GM23338 (cell line): ENCODE results near the gene ADAMTS4.

Experiments
- CREB1 ChIP-seq: fragments of 250-450 bp; sonication (Bioruptor Pico); IDR thresholded peaks from 2 replicates; pipeline ENCODE4 v1.5.0; 2020; ENCODE audit warnings: low read depth, mild to moderate bottlenecking, moderate library complexity
- EZH2 ChIP-seq: fragments of 200-600 bp; sonication (generic); IDR thresholded peaks from one replicate; pipeline ENCODE4 v1.8.0; 2017; ENCODE audit warnings: antibody characterized with exemption, mild to moderate bottlenecking, low read depth; ENCODE audit not compliant: unreplicated experiment
- EZH2phosphoT487 ChIP-seq: fragments of 200-600 bp; sonication (generic); IDR thresholded peaks from one replicate; pipeline ENCODE4 v1.8.1; 2018; ENCODE audit warnings: antibody characterized with exemption; ENCODE audit not compliant: unreplicated experiment
- JUNB ChIP-seq: IDR thresholded peaks from one replicate; pipeline ENCODE4 v1.6.1; 2016; ENCODE audit warnings: antibody characterized with exemption; ENCODE audit not compliant: unreplicated experiment
- NANOG ChIP-seq: IDR thresholded peaks from 2 replicates; pipeline ENCODE4 v1.6.1; 2016; ENCODE audit warnings: antibody characterized with exemption, borderline replicate concordance
- POLR2AphosphoS5 ChIP-seq: IDR thresholded peaks from 2 replicates; pipeline ENCODE4 v1.6.1; 2016; ENCODE audit warnings: antibody characterized with exemption, low read depth
- STAT1 ChIP-seq: IDR thresholded peaks from one replicate; pipeline ENCODE4 v1.6.1; 2016; ENCODE audit warnings: antibody characterized with exemption; ENCODE audit not compliant: unreplicated experiment
- ZNF114 ChIP-seq: fragments of 250-450 bp; sonication (Bioruptor Pico); IDR thresholded peaks from 2 replicates; pipeline ENCODE4 v1.5.0; 2020; ENCODE audit warnings: mild to moderate bottlenecking, moderate library complexity
- ZNF331 ChIP-seq: fragments of 250-450 bp; sonication (Bioruptor Pico); IDR thresholded peaks from 2 replicates; pipeline ENCODE4 v1.5.0; 2020; ENCODE audit warnings: low read depth, mild to moderate bottlenecking, moderate library complexity
- TF ChIP-seq, protein P1 (sequence below): IDR thresholded peaks from one replicate; pipeline ENCODE4 v1.6.1; 2018; ENCODE audit warnings: antibody characterized with exemption; ENCODE audit not compliant: unreplicated experiment
- TF ChIP-seq, protein P2 (sequence below), 2 experiments: fragments of 200-600 bp in 1 of 2; sonication (generic) in 1 of 2; conservative IDR thresholded peaks; 2 replicates each; pipeline versions ENCODE4 v1.5.1 to v1.6.1; 2016 to 2017; ENCODE audit warnings: antibody characterized with exemption in 2 of 2, low read depth in 2 of 2, mild to moderate bottlenecking in 2 of 2, moderate library complexity in 1 of 2
- TF ChIP-seq, protein P3 (sequence below): fragments of 250-450 bp; sonication (Bioruptor Pico); IDR thresholded peaks from 2 replicates; pipeline ENCODE4 v1.5.0; 2020; ENCODE audit warnings: mild to moderate bottlenecking, moderate library complexity
- TF ChIP-seq, protein P4 (sequence below): IDR thresholded peaks from 2 replicates; pipeline ENCODE4 v1.6.1; 2016; ENCODE audit warnings: antibody characterized with exemption

DNA sequence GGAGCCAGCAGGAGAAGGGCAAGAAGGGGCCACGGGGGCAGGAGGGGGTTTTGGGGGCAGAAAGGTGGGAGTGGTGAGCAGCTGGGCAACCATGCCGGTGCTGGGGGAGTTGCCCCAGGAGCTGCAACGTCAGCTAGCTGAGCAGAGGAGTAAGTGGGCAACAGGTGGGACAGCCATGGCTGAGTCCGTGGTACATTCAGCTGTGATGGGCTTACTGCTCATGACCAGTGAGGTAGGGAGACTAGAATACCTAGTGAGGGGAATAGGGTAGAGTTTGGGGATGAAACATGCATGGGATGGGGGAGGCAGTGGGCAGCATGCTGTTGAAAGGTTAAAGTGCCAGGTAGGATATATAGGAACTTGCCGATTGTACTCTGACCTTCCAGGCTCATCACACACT, 37.2 kb downstream of the ADAMTS4 start:
- TF ChIP-seq, protein P1, sequence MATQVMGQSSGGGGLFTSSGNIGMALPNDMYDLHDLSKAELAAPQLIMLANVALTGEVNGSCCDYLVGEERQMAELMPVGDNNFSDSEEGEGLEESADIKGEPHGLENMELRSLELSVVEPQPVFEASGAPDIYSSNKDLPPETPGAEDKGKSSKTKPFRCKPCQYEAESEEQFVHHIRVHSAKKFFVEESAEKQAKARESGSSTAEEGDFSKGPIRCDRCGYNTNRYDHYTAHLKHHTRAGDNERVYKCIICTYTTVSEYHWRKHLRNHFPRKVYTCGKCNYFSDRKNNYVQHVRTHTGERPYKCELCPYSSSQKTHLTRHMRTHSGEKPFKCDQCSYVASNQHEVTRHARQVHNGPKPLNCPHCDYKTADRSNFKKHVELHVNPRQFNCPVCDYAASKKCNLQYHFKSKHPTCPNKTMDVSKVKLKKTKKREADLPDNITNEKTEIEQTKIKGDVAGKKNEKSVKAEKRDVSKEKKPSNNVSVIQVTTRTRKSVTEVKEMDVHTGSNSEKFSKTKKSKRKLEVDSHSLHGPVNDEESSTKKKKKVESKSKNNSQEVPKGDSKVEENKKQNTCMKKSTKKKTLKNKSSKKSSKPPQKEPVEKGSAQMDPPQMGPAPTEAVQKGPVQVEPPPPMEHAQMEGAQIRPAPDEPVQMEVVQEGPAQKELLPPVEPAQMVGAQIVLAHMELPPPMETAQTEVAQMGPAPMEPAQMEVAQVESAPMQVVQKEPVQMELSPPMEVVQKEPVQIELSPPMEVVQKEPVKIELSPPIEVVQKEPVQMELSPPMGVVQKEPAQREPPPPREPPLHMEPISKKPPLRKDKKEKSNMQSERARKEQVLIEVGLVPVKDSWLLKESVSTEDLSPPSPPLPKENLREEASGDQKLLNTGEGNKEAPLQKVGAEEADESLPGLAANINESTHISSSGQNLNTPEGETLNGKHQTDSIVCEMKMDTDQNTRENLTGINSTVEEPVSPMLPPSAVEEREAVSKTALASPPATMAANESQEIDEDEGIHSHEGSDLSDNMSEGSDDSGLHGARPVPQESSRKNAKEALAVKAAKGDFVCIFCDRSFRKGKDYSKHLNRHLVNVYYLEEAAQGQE: no peak
- TF ChIP-seq, protein P2, sequence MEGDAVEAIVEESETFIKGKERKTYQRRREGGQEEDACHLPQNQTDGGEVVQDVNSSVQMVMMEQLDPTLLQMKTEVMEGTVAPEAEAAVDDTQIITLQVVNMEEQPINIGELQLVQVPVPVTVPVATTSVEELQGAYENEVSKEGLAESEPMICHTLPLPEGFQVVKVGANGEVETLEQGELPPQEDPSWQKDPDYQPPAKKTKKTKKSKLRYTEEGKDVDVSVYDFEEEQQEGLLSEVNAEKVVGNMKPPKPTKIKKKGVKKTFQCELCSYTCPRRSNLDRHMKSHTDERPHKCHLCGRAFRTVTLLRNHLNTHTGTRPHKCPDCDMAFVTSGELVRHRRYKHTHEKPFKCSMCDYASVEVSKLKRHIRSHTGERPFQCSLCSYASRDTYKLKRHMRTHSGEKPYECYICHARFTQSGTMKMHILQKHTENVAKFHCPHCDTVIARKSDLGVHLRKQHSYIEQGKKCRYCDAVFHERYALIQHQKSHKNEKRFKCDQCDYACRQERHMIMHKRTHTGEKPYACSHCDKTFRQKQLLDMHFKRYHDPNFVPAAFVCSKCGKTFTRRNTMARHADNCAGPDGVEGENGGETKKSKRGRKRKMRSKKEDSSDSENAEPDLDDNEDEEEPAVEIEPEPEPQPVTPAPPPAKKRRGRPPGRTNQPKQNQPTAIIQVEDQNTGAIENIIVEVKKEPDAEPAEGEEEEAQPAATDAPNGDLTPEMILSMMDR (conservative IDR thresholded peaks at IDR 0.05; ENCODE audit: low read depth in 2 of 2): no peak
- TF ChIP-seq POLR2AphosphoS5 (no peak), EZH2 (no peak), EZH2phosphoT487 (no peak), NANOG (no peak), JUNB (no peak), ZNF331 (CRISPR knock-in tag) (no peak), STAT1 (no peak), CREB1 (no peak), ZNF114 (no peak)
- TF ChIP-seq, protein P3, sequence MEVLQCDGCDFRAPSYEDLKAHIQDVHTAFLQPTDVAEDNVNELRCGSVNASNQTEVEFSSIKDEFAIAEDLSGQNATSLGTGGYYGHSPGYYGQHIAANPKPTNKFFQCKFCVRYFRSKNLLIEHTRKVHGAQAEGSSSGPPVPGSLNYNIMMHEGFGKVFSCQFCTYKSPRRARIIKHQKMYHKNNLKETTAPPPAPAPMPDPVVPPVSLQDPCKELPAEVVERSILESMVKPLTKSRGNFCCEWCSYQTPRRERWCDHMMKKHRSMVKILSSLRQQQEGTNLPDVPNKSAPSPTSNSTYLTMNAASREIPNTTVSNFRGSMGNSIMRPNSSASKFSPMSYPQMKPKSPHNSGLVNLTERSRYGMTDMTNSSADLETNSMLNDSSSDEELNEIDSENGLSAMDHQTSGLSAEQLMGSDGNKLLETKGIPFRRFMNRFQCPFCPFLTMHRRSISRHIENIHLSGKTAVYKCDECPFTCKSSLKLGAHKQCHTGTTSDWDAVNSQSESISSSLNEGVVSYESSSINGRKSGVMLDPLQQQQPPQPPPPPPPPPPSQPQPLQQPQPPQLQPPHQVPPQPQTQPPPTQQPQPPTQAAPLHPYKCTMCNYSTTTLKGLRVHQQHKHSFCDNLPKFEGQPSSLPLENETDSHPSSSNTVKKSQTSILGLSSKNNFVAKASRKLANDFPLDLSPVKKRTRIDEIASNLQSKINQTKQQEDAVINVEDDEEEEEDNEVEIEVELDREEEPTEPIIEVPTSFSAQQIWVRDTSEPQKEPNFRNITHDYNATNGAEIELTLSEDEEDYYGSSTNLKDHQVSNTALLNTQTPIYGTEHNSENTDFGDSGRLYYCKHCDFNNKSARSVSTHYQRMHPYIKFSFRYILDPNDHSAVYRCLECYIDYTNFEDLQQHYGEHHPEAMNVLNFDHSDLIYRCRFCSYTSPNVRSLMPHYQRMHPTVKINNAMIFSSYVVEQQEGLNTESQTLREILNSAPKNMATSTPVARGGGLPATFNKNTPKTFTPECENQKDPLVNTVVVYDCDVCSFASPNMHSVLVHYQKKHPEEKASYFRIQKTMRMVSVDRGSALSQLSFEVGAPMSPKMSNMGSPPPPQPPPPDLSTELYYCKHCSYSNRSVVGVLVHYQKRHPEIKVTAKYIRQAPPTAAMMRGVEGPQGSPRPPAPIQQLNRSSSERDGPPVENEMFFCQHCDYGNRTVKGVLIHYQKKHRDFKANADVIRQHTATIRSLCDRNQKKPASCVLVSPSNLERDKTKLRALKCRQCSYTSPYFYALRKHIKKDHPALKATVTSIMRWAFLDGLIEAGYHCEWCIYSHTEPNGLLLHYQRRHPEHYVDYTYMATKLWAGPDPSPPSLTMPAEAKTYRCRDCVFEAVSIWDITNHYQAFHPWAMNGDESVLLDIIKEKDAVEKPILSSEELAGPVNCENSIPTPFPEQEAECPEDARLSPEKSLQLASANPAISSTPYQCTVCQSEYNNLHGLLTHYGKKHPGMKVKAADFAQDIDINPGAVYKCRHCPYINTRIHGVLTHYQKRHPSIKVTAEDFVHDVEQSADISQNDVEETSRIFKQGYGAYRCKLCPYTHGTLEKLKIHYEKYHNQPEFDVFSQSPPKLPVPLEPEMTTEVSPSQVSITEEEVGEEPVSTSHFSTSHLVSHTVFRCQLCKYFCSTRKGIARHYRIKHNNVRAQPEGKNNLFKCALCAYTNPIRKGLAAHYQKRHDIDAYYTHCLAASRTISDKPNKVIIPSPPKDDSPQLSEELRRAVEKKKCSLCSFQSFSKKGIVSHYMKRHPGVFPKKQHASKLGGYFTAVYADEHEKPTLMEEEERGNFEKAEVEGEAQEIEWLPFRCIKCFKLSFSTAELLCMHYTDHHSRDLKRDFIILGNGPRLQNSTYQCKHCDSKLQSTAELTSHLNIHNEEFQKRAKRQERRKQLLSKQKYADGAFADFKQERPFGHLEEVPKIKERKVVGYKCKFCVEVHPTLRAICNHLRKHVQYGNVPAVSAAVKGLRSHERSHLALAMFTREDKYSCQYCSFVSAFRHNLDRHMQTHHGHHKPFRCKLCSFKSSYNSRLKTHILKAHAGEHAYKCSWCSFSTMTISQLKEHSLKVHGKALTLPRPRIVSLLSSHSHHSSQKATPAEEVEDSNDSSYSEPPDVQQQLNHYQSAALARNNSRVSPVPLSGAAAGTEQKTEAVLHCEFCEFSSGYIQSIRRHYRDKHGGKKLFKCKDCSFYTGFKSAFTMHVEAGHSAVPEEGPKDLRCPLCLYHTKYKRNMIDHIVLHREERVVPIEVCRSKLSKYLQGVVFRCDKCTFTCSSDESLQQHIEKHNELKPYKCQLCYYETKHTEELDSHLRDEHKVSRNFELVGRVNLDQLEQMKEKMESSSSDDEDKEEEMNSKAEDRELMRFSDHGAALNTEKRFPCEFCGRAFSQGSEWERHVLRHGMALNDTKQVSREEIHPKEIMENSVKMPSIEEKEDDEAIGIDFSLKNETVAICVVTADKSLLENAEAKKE (CRISPR knock-in tag): no peak
- TF ChIP-seq, protein P4, sequence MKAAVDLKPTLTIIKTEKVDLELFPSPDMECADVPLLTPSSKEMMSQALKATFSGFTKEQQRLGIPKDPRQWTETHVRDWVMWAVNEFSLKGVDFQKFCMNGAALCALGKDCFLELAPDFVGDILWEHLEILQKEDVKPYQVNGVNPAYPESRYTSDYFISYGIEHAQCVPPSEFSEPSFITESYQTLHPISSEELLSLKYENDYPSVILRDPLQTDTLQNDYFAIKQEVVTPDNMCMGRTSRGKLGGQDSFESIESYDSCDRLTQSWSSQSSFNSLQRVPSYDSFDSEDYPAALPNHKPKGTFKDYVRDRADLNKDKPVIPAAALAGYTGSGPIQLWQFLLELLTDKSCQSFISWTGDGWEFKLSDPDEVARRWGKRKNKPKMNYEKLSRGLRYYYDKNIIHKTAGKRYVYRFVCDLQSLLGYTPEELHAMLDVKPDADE: no peak
